ENCODE results near the gene WTAP. TPM values are rescaled to one million over a fixed set of nuclear protein-coding genes. Genes with fewer than 3 reads are reported as not detected.
"Not testable (repeated sequence)": the region's sequence is repeated elsewhere in the genome, so short reads cannot be mapped to it uniquely, and the experiment has no call there.

The WTAP gene
- total RNA-seq, 3 donors from 2014 or later = 81.1 to 85.8 (median 84.4) TPM

- no peak for ATAC-seq
- no peak for TF ChIP-seq CTCF (IDR thresholded peaks at IDR 0.05)
- Histone ChIP-seq H3K9me3 (no peaks in the 10 kb centered on the region), H3K4me1 (ENCODE audit: low read depth) (peaks cover 33% of the 10 kb centered on the region), H3K36me3 (ENCODE audit: low read depth) (peaks cover 4% of the 10 kb centered on the region), H3K4me3 (peak overlapping the region; percentile 99)
- peak in 2 of 3 donors; percentile 42 to 58 for DNase-seq
- intact Hi-C loops (cut with DNase I, micrococcal nuclease) = no loop called here
These were observed 63.8 kb downstream of the WTAP start for GRCh38 chr6:159790956-159791598.

GRCh38 chr6:159794976-159795375 lies 67.7 kb downstream of the WTAP start:
- peaks cover 15% of the 10 kb centered on the region for H3K36me3 ChIP-seq (ENCODE audit: low read depth)
- H3K9me3 ChIP-seq; intact Hi-C loops (cut with DNase I, micrococcal nuclease); H3K4me3 ChIP-seq; ATAC-seq; DNase-seq: not testable (repeated sequence)
- peaks cover 21% of the 10 kb centered on the region for H3K4me1 ChIP-seq (ENCODE audit: low read depth)

- ATAC-seq (no peak), DNase-seq (no peak)
- Histone ChIP-seq H3K9me3 (no peaks in the 10 kb centered on the region), H3K4me3 (no peak overlapping the region), H3K4me1 (ENCODE audit: low read depth) (peaks cover 5% of the 10 kb centered on the region), H3K36me3 (ENCODE audit: low read depth) (peaks cover 15% of the 10 kb centered on the region)
- TF ChIP-seq CTCF (IDR thresholded peaks at IDR 0.05) = no peak
- intact Hi-C loops (cut with DNase I, micrococcal nuclease) = no loop called here
These were observed 70.2 kb downstream of the WTAP start for GRCh38 chr6:159797554-159797953.

GRCh38 chr6:159800141-159800865 lies 73.0 kb downstream of the WTAP start, which contains the start of gene PNLDC1:
Gene PNLDC1, plus strand, starts transcription at chr6:159800276. Its CDS starts 32 bp downstream, at chr6:159800308.
- intact Hi-C loops (cut with DNase I, micrococcal nuclease) = no loop called here

GRCh38 chr6:159801935-159802334 lies 74.6 kb downstream of the WTAP start:
- peak; percentile 44 for ATAC-seq
- intact Hi-C loops (cut with DNase I, micrococcal nuclease) = no loop called here
- no peak for DNase-seq
- Histone ChIP-seq H3K36me3 (ENCODE audit: low read depth) (peaks cover 15% of the 10 kb centered on the region), H3K9me3 (no peaks in the 10 kb centered on the region), H3K4me1 (ENCODE audit: low read depth) (peaks cover 2% of the 10 kb centered on the region), H3K4me3 (no peak overlapping the region)
- TF ChIP-seq CTCF (IDR thresholded peaks at IDR 0.05) = no peak

More at GRCh38 chr6:159800141-159800865, 73.0 kb downstream of the WTAP start, which contains the start of gene PNLDC1:
- no peak for TF ChIP-seq CTCF (IDR thresholded peaks at IDR 0.05)
- no peaks in the 10 kb centered on the region for H3K4me1 ChIP-seq (ENCODE audit: low read depth)
- ATAC-seq (no peak), DNase-seq (no peak)
- no peaks in the 10 kb centered on the region for H3K9me3 ChIP-seq
- H3K4me3 ChIP-seq = no peak within 1 kb of the TSS
- peaks cover 15% of the 10 kb centered on the region for H3K36me3 ChIP-seq (ENCODE audit: low read depth)

GRCh38 chr6:159804504-159804903 lies 77.2 kb downstream of the WTAP start:
- no peaks in the 10 kb centered on the region for H3K9me3 ChIP-seq
- ATAC-seq (peak; percentile 65), DNase-seq (peak in 2 of 3 donors; percentile 52 to 57)
- peaks cover 7% of the 10 kb centered on the region for H3K4me1 ChIP-seq (ENCODE audit: low read depth)
- H3K36me3 ChIP-seq (ENCODE audit: low read depth) = no peaks in the 10 kb centered on the region
- intact Hi-C loops (cut with DNase I, micrococcal nuclease) = no loop called here
- TF ChIP-seq CTCF (IDR thresholded peaks at IDR 0.05) = no peak
- H3K4me3 ChIP-seq = no peak overlapping the region
